ENCODE data around the gene SYCP3.

SYCP3 gene

DNA sequence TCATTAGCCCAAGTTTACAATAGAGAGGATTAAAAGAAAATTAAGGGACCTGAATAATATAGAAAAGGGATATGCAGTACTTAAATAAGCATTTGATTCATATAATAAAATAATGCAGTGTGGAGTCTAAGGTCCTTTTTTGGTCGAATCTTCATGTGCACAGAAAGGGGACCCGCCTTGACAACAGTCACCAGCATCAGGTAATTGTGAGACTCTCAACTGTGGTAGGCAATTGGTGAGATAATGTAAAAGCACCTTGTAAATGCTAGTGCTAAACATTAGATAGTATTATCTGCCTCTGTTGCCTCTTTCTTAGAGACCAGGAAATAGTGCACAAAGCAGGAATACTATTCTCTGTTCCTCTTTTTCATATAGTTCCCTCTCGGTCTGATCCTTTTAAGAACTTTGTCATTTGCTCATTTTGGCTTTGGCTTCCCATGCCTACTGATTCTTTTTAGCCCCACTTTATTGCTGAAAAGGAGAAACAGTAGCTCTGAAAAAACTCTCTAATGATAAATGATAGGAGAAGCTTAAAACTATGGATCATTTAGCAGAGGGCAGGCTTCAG is 24.3 kb downstream of the SYCP3 start:
- TF ChIP-seq, protein P1, sequence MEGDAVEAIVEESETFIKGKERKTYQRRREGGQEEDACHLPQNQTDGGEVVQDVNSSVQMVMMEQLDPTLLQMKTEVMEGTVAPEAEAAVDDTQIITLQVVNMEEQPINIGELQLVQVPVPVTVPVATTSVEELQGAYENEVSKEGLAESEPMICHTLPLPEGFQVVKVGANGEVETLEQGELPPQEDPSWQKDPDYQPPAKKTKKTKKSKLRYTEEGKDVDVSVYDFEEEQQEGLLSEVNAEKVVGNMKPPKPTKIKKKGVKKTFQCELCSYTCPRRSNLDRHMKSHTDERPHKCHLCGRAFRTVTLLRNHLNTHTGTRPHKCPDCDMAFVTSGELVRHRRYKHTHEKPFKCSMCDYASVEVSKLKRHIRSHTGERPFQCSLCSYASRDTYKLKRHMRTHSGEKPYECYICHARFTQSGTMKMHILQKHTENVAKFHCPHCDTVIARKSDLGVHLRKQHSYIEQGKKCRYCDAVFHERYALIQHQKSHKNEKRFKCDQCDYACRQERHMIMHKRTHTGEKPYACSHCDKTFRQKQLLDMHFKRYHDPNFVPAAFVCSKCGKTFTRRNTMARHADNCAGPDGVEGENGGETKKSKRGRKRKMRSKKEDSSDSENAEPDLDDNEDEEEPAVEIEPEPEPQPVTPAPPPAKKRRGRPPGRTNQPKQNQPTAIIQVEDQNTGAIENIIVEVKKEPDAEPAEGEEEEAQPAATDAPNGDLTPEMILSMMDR (IDR thresholded peaks at IDR 0.05): no peak
- peaks cover 0 to under 1% (median 0%) of the 10 kb centered on the region in 3 donors for H3K36me3 ChIP-seq
- H3K4me1 ChIP-seq: peaks cover 0 to 8% (median 4%) of the 10 kb centered on the region in 4 donors
- intact Hi-C loops (cut with DNase I; ENCODE audit: low total_unique reads): no loop called here
- no peaks in the 10 kb centered on the region for H3K27me3 ChIP-seq
- no peak overlapping the region for H3K4me3 ChIP-seq
- no peaks in the 10 kb centered on the region for H3K9me3 ChIP-seq
- DNase-seq: no peak
- H3K27ac ChIP-seq: no peak overlapping the region

DNA sequence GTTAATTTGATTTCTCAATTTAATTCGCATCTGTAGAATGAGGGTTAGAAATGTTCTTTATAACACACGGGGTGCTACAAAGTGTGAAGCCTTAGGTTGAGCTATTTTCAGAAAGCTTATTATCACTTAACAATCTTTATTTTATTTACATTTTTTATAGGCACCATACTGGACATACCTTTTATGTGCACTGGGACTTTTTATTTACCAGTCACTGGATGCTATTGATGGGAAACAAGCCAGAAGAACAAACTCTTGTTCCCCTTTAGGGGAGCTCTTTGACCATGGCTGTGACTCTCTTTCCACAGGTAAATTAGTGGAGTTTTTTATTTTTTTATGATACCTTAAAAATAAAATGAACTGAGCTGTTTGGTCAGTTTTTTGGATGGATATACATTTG is 25.3 kb downstream of the SYCP3 start:
- no peak overlapping the region for H3K27ac ChIP-seq
- H3K4me1 ChIP-seq: peaks cover 0 to 8% (median 4%) of the 10 kb centered on the region in 4 donors
- H3K36me3 ChIP-seq: no peaks in the 10 kb centered on the region
- TF ChIP-seq, protein P1 (IDR thresholded peaks at IDR 0.05): no peak
- no peak for DNase-seq
- H3K4me3 ChIP-seq: no peak overlapping the region
- intact Hi-C loops (cut with DNase I; ENCODE audit: low total_unique reads): no loop called here
- no peaks in the 10 kb centered on the region for H3K9me3 ChIP-seq
- H3K27me3 ChIP-seq: no peaks in the 10 kb centered on the region

DNA sequence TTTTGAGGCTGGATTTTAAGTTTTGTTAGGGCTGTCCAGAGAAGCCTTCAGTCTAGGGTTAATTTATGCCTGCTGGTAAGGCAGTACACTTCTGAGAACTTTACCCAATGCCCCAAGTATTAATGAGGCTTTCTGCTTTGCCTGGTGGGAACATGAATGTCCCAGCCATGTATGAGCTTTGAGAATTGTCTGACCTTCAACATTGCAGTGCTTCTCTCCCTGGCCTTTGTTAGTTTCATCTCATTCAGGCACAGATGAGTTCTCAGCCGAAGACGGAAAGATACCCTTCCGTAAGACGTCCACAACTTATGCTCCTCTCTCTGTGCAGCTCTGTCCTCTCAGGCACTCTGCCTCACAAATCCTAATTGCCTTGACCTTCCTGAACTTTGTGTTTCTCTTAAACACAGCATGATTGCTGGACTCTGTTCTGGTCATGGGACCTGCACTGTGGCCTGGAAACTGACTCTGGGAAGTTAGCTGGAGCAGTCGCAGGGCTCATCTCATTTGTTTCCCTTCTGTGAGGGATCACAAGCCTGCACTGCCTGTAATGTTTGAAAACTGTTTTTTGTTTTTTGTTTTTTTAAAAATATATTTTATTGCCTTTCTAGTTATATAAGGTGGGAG is 26.1 kb downstream of the SYCP3 start:
- Histone ChIP-seq H3K4me3 (no peak overlapping the region), H3K36me3 (no peaks in the 10 kb centered on the region), H3K27me3 (no peaks in the 10 kb centered on the region), H3K27ac (no peak overlapping the region), H3K4me1 (peaks cover 0 to 8% (median 4%) of the 10 kb centered on the region in 4 donors), H3K9me3 (no peaks in the 10 kb centered on the region)
- TF ChIP-seq, protein P1 (IDR thresholded peaks at IDR 0.05): no peak
- intact Hi-C loops (cut with DNase I; ENCODE audit: low total_unique reads): no loop called here
- peak; percentile 72 to 77 for DNase-seq

DNA sequence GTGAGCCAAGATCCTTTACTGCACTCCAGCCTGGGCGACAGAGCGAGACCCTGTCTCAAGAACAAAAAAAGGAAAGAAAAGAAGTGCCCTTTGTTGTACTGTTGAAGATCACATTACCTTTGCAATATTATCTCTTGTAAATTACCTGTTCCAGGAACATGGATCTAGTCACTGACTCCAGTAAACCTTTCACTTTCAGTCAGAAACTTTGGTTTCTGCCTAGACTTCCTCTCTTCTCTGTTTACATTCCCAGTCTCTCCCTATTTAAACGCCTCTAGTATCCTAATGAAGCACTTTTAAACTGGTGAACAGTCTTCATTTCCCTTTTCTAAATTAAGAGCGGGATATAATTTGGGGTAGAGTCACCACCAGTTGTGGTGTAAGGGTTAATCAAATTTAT is 29.0 kb downstream of the SYCP3 start:
- Histone ChIP-seq H3K9me3 (no peaks in the 10 kb centered on the region), H3K4me1 (peaks cover 0 to 8% (median 4%) of the 10 kb centered on the region in 4 donors), H3K27ac (no peak overlapping the region), H3K36me3 (no peaks in the 10 kb centered on the region), H3K27me3 (no peaks in the 10 kb centered on the region), H3K4me3 (no peak overlapping the region)
- TF ChIP-seq, protein P1 (IDR thresholded peaks at IDR 0.05): no peak
- intact Hi-C loops (cut with DNase I; ENCODE audit: low total_unique reads): no loop called here
- DNase-seq: no peak

DNA sequence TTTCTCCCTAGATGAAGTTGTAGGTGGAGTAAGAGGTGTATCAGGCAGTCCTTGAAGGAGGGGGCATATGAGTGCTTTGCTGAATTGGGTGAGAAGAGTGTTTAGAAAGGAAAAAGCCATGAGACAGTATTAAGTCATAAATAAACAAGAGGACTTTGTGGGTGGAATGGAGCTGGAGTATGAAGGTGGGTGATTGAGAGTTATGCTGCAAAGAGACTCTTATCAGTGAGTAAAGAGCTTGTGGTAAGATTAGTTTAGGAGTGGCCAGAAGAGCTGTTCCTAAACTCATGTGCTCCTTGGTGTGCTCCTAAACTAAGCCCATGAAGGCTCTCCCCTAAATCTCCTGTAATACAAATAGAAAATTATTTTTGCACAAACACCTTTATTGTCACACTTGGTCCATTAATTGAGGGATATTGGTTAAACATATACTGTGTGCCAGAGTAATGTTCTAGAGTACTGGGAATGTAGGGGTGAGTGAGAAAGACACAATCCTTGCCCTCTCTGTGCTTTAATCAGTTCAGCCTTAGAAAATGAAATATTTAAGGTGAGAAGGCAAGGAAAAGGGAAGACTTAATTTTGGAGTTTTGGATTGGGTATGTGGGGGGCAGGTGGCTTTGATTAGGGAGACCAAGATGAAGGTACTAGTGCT is 32.0 kb downstream of the SYCP3 start:
- intact Hi-C loops (cut with DNase I; ENCODE audit: low total_unique reads): no loop called here
- Histone ChIP-seq H3K27ac (no peak overlapping the region), H3K4me1 (peaks cover 0 to 7% (median 0%) of the 10 kb centered on the region in 4 donors), H3K4me3 (no peak overlapping the region), H3K36me3 (no peaks in the 10 kb centered on the region), H3K27me3 (no peaks in the 10 kb centered on the region), H3K9me3 (no peaks in the 10 kb centered on the region)
- no peak for DNase-seq
- TF ChIP-seq, protein P1 (IDR thresholded peaks at IDR 0.05): no peak
